ENCODE data around the gene LCAT.

The LCAT gene

DNA sequence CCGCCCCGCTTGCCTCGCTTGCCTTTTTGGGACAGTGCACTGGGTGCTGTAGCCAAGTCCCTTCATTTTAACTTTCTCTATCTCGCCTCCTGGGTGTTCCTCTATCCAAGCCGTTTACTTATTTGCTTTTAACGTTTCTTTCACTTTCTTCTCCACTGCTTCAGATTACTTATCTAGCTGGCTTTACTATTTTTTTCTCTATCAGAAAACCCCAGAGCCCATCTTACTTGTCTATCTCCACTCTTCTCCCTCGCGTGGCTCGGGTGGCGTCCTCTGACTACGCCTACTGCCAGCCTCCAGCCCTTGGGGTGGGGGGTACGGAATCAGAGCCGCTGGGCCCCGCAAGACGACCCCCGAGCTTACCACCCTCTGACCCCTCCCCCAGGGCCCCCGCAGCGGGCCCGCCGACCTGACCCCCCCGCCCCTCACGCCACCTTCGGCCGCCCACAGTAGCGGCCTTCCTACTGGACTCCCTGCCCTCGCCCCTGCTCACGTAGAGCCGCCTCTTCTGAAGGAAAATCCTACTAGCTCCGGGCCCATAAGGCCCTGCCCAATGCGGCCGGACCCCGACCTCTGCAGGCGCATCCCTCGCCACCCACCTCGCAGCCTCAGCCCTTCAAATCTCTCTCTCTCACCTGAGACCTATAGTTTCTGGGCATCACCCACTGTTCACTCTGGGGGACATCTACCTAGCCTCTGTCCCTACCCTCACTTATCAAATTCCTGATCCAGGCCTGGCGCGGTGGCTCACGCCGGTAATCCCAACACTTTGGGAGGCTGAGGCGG is 25.5 kb upstream of the LCAT start:
- CTCF ChIA-PET = interaction anchor here (0.9 to 1.0 kb wide), 2 partner anchors 22 to 72 kb away, joined by 4 to 5 read pairs; no protein-coding TSS in a partner anchor
- peak overlapping the region; percentile 97 for H3K4me3 ChIP-seq (ENCODE audit: low read depth, low read length)
- DNase-seq (ENCODE audit: low read depth, low spot score) = no peak
- TF ChIP-seq, protein P1, sequence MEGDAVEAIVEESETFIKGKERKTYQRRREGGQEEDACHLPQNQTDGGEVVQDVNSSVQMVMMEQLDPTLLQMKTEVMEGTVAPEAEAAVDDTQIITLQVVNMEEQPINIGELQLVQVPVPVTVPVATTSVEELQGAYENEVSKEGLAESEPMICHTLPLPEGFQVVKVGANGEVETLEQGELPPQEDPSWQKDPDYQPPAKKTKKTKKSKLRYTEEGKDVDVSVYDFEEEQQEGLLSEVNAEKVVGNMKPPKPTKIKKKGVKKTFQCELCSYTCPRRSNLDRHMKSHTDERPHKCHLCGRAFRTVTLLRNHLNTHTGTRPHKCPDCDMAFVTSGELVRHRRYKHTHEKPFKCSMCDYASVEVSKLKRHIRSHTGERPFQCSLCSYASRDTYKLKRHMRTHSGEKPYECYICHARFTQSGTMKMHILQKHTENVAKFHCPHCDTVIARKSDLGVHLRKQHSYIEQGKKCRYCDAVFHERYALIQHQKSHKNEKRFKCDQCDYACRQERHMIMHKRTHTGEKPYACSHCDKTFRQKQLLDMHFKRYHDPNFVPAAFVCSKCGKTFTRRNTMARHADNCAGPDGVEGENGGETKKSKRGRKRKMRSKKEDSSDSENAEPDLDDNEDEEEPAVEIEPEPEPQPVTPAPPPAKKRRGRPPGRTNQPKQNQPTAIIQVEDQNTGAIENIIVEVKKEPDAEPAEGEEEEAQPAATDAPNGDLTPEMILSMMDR (IDR thresholded peaks at IDR 0.05; ENCODE audit: insufficient read depth, low read length, missing control alignments) = no peak
- POLR2A ChIA-PET = no interaction called here

DNA sequence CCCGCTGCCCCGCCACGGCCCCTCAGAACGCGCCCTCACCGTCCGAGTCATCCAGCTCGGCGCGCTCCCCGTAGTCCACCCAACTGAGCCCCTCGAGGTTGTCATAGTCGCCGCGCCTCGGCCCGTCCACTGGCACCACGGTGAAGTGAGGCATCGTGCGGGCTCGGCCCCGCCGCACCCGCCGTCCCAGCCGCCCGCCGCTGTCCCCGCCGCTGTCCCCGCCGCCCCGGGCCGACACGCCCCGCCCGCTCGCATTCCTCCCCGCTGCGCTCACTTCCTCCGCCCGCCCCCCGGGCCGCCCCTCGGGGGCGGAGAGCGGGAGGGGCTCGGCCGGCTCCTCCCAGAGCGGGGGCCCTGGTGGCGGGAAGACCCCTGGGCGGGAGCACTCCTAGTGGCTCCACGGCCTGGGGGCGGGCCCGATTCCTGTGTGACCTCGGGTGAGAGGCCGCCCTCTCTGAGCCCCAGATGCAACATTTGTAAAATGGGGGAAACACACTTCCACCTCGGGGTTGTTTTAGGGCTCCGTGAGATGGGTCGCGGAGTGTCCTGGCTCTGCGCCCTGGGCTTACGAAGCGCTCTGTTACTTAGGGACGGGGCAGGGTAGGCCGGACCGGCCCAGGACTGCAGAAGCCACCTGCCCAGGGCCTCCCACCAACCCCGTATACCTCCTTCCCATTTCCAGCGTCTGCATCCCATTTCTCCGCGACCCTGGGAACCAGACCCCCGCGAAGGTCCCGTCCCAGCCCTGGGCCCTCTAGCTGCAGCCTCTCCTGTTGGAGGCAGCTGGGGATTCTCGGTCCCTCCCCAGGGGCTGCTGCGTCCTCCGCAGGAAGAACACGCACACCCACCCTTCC is 24.7 kb upstream of the LCAT start, which contains the start of gene SLC12A4:
SLC12A4 (minus strand) TSS at position 238 of the 854 bp plus-strand sequence; CDS start at position 154, 84 bp downstream.
- H3K4me3 ChIP-seq (ENCODE audit: low read depth, low read length) = peak within 1 kb of the TSS; percentile 97
- ChIA-PET CTCF (interaction anchor here (1.0 kb wide), 1 partner anchor 23 kb away, joined by 5 read pairs; no protein-coding TSS in a partner anchor), POLR2A (interaction anchor here (1.0 kb wide), 1 partner anchor 12 kb away, joined by 3 read pairs; no protein-coding TSS in a partner anchor)
- DNase-seq (ENCODE audit: low read depth, low spot score) = no peak
- TF ChIP-seq, protein P1 (IDR thresholded peaks at IDR 0.05; ENCODE audit: insufficient read depth, low read length, missing control alignments) = no peak

DNA sequence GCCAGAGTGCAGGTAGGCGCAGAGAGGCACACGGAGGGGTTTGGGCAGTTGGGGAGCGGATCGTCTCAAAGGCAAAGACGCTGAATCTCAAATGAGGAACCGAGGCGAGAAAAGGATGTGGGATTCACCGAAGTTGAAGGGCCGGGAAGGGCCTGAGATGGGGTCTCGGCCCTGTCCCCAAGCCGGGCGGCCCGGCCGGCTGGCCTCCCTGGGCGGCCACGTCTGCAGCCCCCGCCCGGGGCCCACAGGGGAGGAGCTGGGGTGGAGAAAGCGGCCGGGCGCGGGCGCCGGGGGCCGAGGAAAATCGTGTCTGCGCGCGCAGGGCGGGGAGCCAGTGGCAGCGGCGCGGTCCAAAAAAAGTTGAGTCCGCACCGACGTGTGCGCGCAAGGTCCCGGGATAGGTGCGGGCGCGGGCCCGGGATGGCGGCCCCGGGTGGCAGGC is 24.1 kb upstream of the LCAT start:
- DNase-seq (ENCODE audit: low read depth, low spot score) = no peak
- CTCF ChIA-PET = no interaction called here
- POLR2A ChIA-PET = interaction anchor here (1.0 kb wide), 1 partner anchor 13 kb away, joined by 3 read pairs; no protein-coding TSS in a partner anchor
- H3K4me3 ChIP-seq (ENCODE audit: low read depth, low read length) = peak overlapping the region; percentile 97
- TF ChIP-seq, protein P1 (IDR thresholded peaks at IDR 0.05; ENCODE audit: insufficient read depth, low read length, missing control alignments) = no peak

DNA sequence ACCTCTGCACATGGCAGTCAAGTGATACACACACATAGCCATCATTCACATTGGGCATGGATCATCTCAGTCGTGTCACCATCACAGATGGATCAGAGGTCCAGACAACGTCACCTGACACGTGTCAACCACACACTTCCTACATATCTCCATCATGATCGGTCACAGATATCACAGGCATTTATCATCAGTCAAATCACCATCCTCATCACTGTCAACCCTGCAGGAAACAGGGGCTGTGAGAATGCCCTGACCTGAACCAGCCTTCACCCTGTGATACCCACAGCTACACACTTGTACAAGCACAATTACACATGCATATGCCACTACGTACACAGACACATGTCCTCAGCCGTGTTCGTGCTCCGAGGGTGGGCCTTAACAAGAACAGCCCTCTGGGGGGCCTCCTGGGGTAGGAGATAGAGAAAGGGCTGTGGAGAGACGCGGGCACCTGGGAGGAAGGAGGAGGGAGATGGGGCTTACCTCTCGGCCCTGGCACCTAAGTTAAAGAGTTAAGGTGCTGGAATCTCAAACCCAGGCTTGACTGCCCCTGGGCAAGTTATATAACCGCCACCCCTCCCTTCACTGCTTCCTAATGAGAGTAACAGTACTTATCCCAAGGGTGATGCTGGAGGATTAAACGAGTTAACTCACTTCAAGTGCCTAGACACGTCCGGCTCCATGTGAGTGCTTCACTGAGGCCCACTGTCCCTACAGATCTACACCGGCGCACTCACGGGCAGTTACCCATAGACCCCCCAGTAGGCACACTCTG is 23.4 kb upstream of the LCAT start:
- DNase-seq (ENCODE audit: low read depth, low spot score) = no peak

DNA sequence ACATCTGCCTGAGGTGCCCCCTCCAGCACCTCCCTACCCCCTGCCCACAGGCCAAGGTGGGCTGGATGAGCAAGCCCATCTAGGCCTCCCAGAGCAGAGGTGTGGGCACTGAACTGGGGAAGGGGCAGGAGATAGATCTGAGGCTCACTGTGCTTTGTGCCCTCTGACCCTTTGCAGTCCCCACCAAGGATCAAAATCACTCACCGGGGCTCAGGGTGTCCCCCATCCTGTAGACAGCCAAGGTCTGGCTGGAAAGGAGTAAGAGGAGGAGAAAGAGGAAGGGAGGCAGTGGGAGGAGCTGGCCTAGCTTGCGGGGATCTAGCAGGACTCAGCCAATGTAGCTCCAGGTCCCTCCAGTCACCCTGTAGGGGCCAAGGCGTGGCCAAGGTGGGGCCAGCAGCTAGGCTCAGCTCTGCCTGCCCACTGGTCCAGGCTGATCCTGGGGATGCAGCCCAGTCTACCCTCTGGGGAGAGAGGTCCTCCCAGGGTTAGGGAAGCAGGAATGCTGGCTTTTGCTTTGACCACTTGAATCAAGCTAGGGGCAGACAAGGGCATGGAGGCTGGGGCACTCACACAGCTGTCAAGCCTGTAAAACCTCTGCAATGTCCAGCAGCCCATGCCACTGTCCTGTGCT is 22.7 kb upstream of the LCAT start:
- POLR2A ChIA-PET = interaction anchor here (0.6 to 1.1 kb wide), 4 partner anchors 23 to 271 kb away, joined by 4 read pairs; no protein-coding TSS in a partner anchor
- CTCF ChIA-PET = interaction anchor here (0.8 to 2.9 kb wide), 5 partner anchors 28 to 362 kb away, joined by 3 to 9 read pairs (median 3); no protein-coding TSS in a partner anchor
- H3K4me3 ChIP-seq (ENCODE audit: low read depth, low read length) = peak overlapping the region; percentile 97
- TF ChIP-seq, protein P1 (IDR thresholded peaks at IDR 0.05; ENCODE audit: insufficient read depth, low read length, missing control alignments) = no peak
- no peak for DNase-seq (ENCODE audit: low read depth, low spot score)

More for the DNA sequence above, 23.4 kb upstream of the LCAT start:
- TF ChIP-seq, protein P1 (IDR thresholded peaks at IDR 0.05; ENCODE audit: insufficient read depth, low read length, missing control alignments) = no peak
- ChIA-PET CTCF (interaction anchor here (1.0 to 2.9 kb wide), 4 partner anchors 27 to 361 kb away, joined by 3 to 9 read pairs (median 4); no protein-coding TSS in a partner anchor), POLR2A (interaction anchor here (0.7 to 1.0 kb wide), 3 partner anchors 14 to 270 kb away, joined by 3 to 4 read pairs (median 4); no protein-coding TSS in a partner anchor)
- peak overlapping the region; percentile 97 for H3K4me3 ChIP-seq (ENCODE audit: low read depth, low read length)
